ENCODE results near the gene PHLPP1. TPM values are rescaled to one million over a fixed set of nuclear protein-coding genes. Genes with fewer than 3 reads are reported as not detected.

Gene PHLPP1
- total RNA-seq, 1 experiment from 2014 or later = 28.0 TPM

GRCh38 chr18:62894681-62895390 lies 179.5 kb downstream of the PHLPP1 start:
- DNase-seq = no peak
- no peaks in the 10 kb centered on the region for H3K9me3 Mint-ChIP-seq (ENCODE audit: low read depth, unreplicated experiment)
- peaks cover 6% of the 10 kb centered on the region for H3K36me3 Mint-ChIP-seq (ENCODE audit: insufficient read depth, unreplicated experiment)
- no peak for TF ChIP-seq CTCF (IDR thresholded peaks at IDR 0.05; ENCODE audit: unreplicated experiment)
- no peaks in the 10 kb centered on the region for H3K27me3 Mint-ChIP-seq (ENCODE audit: unreplicated experiment)
- CTCF ChIA-PET = no interaction called here
- H3K4me3 Mint-ChIP-seq (ENCODE audit: low read depth, unreplicated experiment) = no peak overlapping the region
- no peak overlapping the region for H3K27ac Mint-ChIP-seq (ENCODE audit: unreplicated experiment)
- peaks cover 15% of the 10 kb centered on the region for H3K4me1 Mint-ChIP-seq (ENCODE audit: low read depth, unreplicated experiment)
- BruUV-seq (replicated peaks) = no TSS peak
- intact Hi-C loops (cut with micrococcal nuclease; ENCODE audit: unreplicated experiment) = no loop called here

- intact Hi-C loops (cut with micrococcal nuclease; ENCODE audit: unreplicated experiment) = no loop called here
- H3K27ac Mint-ChIP-seq (ENCODE audit: unreplicated experiment) = no peak overlapping the region
- TF ChIP-seq CTCF (IDR thresholded peaks at IDR 0.05; ENCODE audit: unreplicated experiment) = no peak
- no peak overlapping the region for H3K4me3 Mint-ChIP-seq (ENCODE audit: low read depth, unreplicated experiment)
- no peaks in the 10 kb centered on the region for H3K9me3 Mint-ChIP-seq (ENCODE audit: low read depth, unreplicated experiment)
- CTCF ChIA-PET = interaction anchor here (0.5 kb wide), 1 partner anchor 9 kb away, joined by 4 read pairs; no protein-coding TSS in a partner anchor
- no peak for DNase-seq
- no peaks in the 10 kb centered on the region for H3K27me3 Mint-ChIP-seq (ENCODE audit: unreplicated experiment)
- BruUV-seq (replicated peaks) = no TSS peak
- peaks cover 9% of the 10 kb centered on the region for H3K4me1 Mint-ChIP-seq (ENCODE audit: low read depth, unreplicated experiment)
- H3K36me3 Mint-ChIP-seq (ENCODE audit: insufficient read depth, unreplicated experiment) = peaks cover 6% of the 10 kb centered on the region
These were observed 181.8 kb downstream of the PHLPP1 start for GRCh38 chr18:62897153-62897552.

- CTCF ChIA-PET = no interaction called here
- TF ChIP-seq CTCF (IDR thresholded peaks at IDR 0.05; ENCODE audit: unreplicated experiment) = no peak
- peak overlapping the region; percentile 3 for H3K27ac Mint-ChIP-seq (ENCODE audit: unreplicated experiment)
- no peak for DNase-seq
- peaks cover 9% of the 10 kb centered on the region for H3K4me1 Mint-ChIP-seq (ENCODE audit: low read depth, unreplicated experiment)
- peaks cover 6% of the 10 kb centered on the region for H3K36me3 Mint-ChIP-seq (ENCODE audit: insufficient read depth, unreplicated experiment)
- intact Hi-C loops (cut with micrococcal nuclease; ENCODE audit: unreplicated experiment) = no loop called here
- H3K27me3 Mint-ChIP-seq (ENCODE audit: unreplicated experiment) = no peaks in the 10 kb centered on the region
- H3K9me3 Mint-ChIP-seq (ENCODE audit: low read depth, unreplicated experiment) = no peaks in the 10 kb centered on the region
- no peak overlapping the region for H3K4me3 Mint-ChIP-seq (ENCODE audit: low read depth, unreplicated experiment)
- no TSS peak for BruUV-seq (replicated peaks)
These were observed 183.0 kb downstream of the PHLPP1 start for GRCh38 chr18:62898359-62898758.

GRCh38 chr18:62899534-62899933 lies 184.2 kb downstream of the PHLPP1 start:
- Mint-ChIP-seq H3K27me3 (ENCODE audit: unreplicated experiment) (no peaks in the 10 kb centered on the region), H3K4me3 (ENCODE audit: low read depth, unreplicated experiment) (no peak overlapping the region), H3K9me3 (ENCODE audit: low read depth, unreplicated experiment) (no peaks in the 10 kb centered on the region), H3K4me1 (ENCODE audit: low read depth, unreplicated experiment) (peaks cover 20% of the 10 kb centered on the region), H3K27ac (ENCODE audit: unreplicated experiment) (no peak overlapping the region), H3K36me3 (ENCODE audit: insufficient read depth, unreplicated experiment) (peaks cover 6% of the 10 kb centered on the region)
- intact Hi-C loops (cut with micrococcal nuclease; ENCODE audit: unreplicated experiment) = no loop called here
- no peak for TF ChIP-seq CTCF (IDR thresholded peaks at IDR 0.05; ENCODE audit: unreplicated experiment)
- CTCF ChIA-PET = no interaction called here
- BruUV-seq (replicated peaks) = no TSS peak
- no peak for DNase-seq

All from Calu3 (cell line).